Endothelial cell (in vitro differentiated cells): ENCODE measurements around the gene TNS3. TPM values are rescaled to one million over a fixed set of nuclear protein-coding genes. Genes with fewer than 3 reads are reported as not detected.

ENCODE experiments used
- DNase-seq: peaks from one replicate; pipeline ENCODE4 v3.0.0; 2021; ENCODE audit warnings: low spot score
- H3K27ac Mint-ChIP-seq: one replicate; pipeline ENCODE4 v1.8.0; 2021; ENCODE audit warnings: mixed read lengths, inconsistent platforms; ENCODE audit not compliant: unreplicated experiment
- H3K27me3 Mint-ChIP-seq: one replicate; pipeline ENCODE4 v1.8.0; 2021; ENCODE audit warnings: mild to moderate bottlenecking, moderate library complexity, mixed read lengths, inconsistent platforms; ENCODE audit not compliant: unreplicated experiment
- H3K36me3 Mint-ChIP-seq: one replicate; pipeline ENCODE4 v1.8.0; 2021; ENCODE audit warnings: mild to moderate bottlenecking, low read depth, mixed read lengths, inconsistent platforms; ENCODE audit not compliant: unreplicated experiment
- H3K4me1 Mint-ChIP-seq: one replicate; pipeline ENCODE4 v1.8.0; 2021; ENCODE audit warnings: mild to moderate bottlenecking, mixed read lengths, inconsistent platforms; ENCODE audit not compliant: unreplicated experiment
- H3K4me3 Mint-ChIP-seq: one replicate; pipeline ENCODE4 v1.8.0; 2021; ENCODE audit warnings: mild to moderate bottlenecking, mixed read lengths, inconsistent platforms; ENCODE audit not compliant: unreplicated experiment
- H3K9me3 Mint-ChIP-seq: one replicate; pipeline ENCODE4 v1.8.0; 2021; ENCODE audit warnings: mixed read lengths, inconsistent platforms; ENCODE audit not compliant: unreplicated experiment
- CTCF ChIP-seq: fragments of 200-600 bp; sonication (generic); IDR thresholded peaks from one replicate; pipeline ENCODE4 v1.5.0; 2021; ENCODE audit warnings: antibody characterized with exemption; ENCODE audit not compliant: unreplicated experiment
- total RNA-seq: library from RNA; stranded (reverse); fragmentation: NEBNext Ultra II Directional; extraction: Animal tissue kit (Norgen Biotek cat#: 25700); gene quantifications from one replicate; pipeline ENCODE4 v1.2.1, GENCODE V29; 2021; ENCODE audit not compliant: unreplicated experiment

Gene TNS3
- total RNA-seq, 1 donor from 2014 or later = 7.5 TPM

GRCh38 chr7:47453093-47454061 is 128.5 kb downstream of the TNS3 start:
- H3K27me3 Mint-ChIP-seq = peaks cover 4% of the 10 kb centered on the region
- no peaks in the 10 kb centered on the region for H3K36me3 Mint-ChIP-seq
- H3K4me1 Mint-ChIP-seq = peaks cover 16% of the 10 kb centered on the region
- H3K4me3 Mint-ChIP-seq = no peak overlapping the region
- peak overlapping the region; percentile 10 for H3K27ac Mint-ChIP-seq
- no peak for DNase-seq
- TF ChIP-seq CTCF = no peak
- no peaks in the 10 kb centered on the region for H3K9me3 Mint-ChIP-seq

GRCh38 chr7:47452715-47453092 is 129.2 kb downstream of the TNS3 start:
- H3K4me3 Mint-ChIP-seq = no peak overlapping the region
- H3K27ac Mint-ChIP-seq = no peak overlapping the region

GRCh38 chr7:47452295-47452694 is 129.6 kb downstream of the TNS3 start:
- no peak for DNase-seq
- TF ChIP-seq CTCF = no peak
- Mint-ChIP-seq H3K4me1 (peaks cover 16% of the 10 kb centered on the region), H3K9me3 (no peaks in the 10 kb centered on the region), H3K4me3 (no peak overlapping the region), H3K27me3 (peaks cover 4% of the 10 kb centered on the region), H3K27ac (no peak overlapping the region), H3K36me3 (no peaks in the 10 kb centered on the region)

More at GRCh38 chr7:47452715-47453092, 129.2 kb downstream of the TNS3 start:
- H3K4me1 Mint-ChIP-seq = peaks cover 16% of the 10 kb centered on the region
- no peaks in the 10 kb centered on the region for H3K9me3 Mint-ChIP-seq
- no peak for DNase-seq
- no peaks in the 10 kb centered on the region for H3K36me3 Mint-ChIP-seq
- H3K27me3 Mint-ChIP-seq = peaks cover 4% of the 10 kb centered on the region
- no peak for TF ChIP-seq CTCF

GRCh38 chr7:47451851-47452205 is 130.1 kb downstream of the TNS3 start:
- Mint-ChIP-seq H3K27ac (no peak overlapping the region), H3K4me3 (no peak overlapping the region), H3K9me3 (no peaks in the 10 kb centered on the region), H3K27me3 (peaks cover 6% of the 10 kb centered on the region), H3K4me1 (peaks cover 16% of the 10 kb centered on the region), H3K36me3 (no peaks in the 10 kb centered on the region)
- no peak for TF ChIP-seq CTCF
- DNase-seq = no peak
